ENCODE data around the gene ST6GALNAC3.

ST6GALNAC3 gene

DNA sequence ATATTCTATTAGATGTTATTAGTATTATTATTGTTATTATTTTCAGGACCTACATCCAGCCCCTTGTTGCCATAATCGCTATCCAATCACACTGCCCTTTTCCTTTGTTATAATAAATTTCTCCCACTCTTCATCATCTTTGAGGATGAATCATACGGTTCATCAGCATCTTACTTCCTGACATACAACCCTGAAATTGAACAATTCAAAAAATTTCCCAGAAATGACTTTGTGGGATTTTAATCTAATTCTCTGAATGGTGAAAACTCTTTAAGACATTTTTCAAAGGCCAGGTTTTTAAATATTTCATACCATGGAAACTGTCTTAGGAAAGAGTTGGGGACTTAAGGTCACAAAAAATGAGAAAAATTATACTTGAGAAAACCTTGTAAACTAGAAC is 353.5 kb downstream of the ST6GALNAC3 start:
- DNase-seq (ENCODE audit: low read depth in 2 of 2) = no peak

- DNase-seq (ENCODE audit: low read depth in 2 of 2) = no peak
Observed at GRCh38 chr1:76430531-76430930, 356.0 kb downstream of the ST6GALNAC3 start.

DNA sequence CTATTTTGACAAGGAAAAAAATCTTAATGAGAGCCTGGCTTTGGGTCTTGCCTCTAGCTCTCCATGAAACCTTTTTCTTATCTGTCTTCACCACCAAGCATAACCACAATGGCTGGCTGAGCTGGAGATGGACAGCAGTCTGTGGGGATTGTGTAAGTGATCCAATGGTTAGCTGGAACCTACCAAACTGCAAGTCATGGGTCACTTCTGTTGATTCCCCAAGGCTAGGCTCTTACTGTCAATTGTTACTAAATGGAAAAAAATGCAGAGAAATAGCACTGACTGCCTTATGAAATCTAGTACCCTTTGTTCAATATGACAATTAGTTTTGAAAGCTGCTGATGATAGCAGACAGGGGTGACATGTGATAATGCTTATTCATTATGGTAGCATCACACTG is 359.0 kb downstream of the ST6GALNAC3 start:
- DNase-seq (ENCODE audit: low read depth in 2 of 2) = no peak

GRCh38 chr1:76443217-76443616 is 368.7 kb downstream of the ST6GALNAC3 start:
- DNase-seq (ENCODE audit: low read depth in 2 of 2) = no peak

DNA sequence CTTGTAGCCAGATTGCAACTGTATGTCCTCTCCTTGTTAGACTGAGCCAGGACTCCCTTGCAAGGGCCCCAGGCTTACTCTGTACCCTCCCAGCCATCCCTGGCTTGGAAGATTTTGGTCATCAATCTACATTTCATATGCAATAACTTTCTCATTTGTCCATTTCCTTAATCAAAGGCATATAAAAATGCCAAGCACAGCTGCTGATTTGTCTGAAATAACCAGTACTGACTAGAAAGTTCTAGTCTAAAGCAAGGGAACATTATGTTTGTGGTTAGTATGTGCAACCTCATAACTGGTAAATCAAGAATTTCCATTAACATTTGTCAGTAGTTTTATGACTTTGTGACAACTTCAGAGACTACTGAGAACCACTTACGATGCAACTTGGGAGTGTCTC is 370.2 kb downstream of the ST6GALNAC3 start:
- no peak for DNase-seq (ENCODE audit: low read depth in 2 of 2)

GRCh38 chr1:76450229-76450628 is 375.7 kb downstream of the ST6GALNAC3 start:
- DNase-seq (ENCODE audit: low read depth in 2 of 2) = no peak

GRCh38 chr1:76463278-76463677 is 388.7 kb downstream of the ST6GALNAC3 start:
- no peak for DNase-seq (ENCODE audit: low read depth in 2 of 2)

DNA sequence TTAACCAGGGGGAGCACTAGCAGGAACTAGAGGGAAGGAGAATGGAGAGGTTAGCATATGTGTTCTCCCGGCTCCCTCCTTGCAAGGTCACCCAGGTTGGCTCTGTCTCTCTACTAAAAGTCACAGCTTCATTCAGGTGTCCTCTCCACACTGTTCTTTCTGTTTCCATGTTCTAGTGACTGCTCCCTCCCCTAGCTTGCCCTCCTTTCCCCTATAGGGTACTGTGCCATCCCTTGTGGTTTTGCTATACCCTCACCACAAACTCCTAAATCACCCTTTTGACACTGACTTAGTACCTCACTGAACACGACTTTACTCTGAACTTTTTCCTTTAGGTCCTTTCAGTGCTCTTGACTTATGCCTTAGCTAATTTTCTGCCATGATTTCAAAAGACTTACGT is 389.3 kb downstream of the ST6GALNAC3 start:
- DNase-seq (ENCODE audit: low read depth in 2 of 2) = no peak

DNA sequence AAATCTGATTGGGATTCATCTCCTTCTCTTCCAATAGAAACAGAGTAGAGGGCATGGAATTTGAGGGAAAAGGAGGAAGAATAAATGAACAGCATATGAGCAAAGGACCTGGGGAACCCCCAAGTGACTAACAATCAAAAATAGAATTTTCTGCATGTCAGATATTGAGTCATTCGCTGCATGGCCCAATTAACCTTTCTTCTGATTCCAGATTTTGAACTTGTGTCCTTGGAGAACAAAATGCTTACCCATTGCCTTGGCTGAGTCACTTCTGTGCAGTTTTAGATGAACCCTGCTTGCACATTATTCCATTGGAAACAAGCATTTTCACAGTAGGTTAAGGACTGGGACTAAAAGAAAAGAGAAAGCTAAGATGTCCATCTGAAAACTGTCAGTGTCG is 390.5 kb downstream of the ST6GALNAC3 start:
- no peak for DNase-seq (ENCODE audit: low read depth in 2 of 2)

DNA sequence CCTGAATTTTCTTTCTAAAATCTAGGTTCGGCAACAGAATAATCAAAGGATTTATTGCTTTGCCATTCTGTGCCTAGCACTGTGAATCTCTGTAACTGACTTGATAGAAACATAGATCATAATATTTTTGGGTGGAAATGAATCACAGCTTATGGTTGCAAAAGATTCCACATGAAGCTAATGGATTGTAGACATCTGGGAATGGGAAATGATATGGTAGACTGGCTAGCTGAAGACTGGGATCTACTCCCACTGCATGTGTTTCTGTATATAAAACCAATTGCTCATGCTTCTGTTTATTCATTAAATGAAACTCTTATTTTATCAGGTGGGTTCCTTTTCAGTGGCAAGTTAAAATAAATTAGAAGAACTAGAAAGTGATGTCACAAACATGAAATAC is 395.6 kb downstream of the ST6GALNAC3 start:
- DNase-seq (ENCODE audit: low read depth in 2 of 2) = no peak

- DNase-seq (ENCODE audit: low read depth in 2 of 2) = no peak
Observed at GRCh38 chr1:76471536-76471935, 397.0 kb downstream of the ST6GALNAC3 start.

DNA sequence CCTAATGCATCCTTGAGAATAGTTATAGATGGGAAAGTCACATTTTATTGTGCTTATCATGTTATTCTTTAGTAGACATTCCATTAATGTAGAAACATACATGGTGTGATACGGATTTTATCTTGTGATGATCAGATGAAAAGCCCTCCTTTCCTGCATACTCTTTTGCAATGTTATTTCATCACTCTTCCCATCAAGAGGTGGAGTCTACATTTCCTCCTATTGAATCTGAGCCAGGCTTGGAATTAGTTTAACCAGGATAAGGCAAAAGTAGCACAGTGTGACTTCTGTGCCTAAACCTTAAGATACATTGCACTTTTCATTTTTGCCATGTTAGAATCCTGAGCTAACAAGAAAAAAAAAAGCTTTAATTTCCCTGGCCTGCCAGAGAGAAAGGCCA is 399.0 kb downstream of the ST6GALNAC3 start:
- DNase-seq (ENCODE audit: low read depth in 2 of 2) = no peak

- DNase-seq (ENCODE audit: low read depth in 2 of 2) = no peak
Observed at GRCh38 chr1:76474922-76475321, 400.4 kb downstream of the ST6GALNAC3 start.

DNA sequence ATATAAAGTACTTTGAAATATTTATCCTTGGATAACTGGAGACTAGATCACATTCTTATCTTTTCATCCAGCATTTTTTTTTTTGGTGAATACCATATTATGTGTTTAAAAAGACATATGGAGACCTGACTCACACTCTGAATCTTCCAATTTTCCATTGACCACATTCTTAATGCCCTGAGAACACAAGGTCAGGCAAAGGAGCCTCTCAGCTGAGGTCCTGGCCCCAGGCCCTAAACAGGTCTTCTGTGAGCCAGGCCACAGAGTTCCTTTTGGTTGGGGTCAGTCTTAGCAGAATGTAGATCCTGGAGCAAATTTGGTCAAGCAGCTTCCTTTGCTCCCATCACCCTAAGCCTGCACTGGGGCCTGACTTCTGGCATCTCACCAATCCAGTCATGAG is 402.6 kb downstream of the ST6GALNAC3 start:
- DNase-seq (ENCODE audit: low read depth in 2 of 2) = no peak

DNA sequence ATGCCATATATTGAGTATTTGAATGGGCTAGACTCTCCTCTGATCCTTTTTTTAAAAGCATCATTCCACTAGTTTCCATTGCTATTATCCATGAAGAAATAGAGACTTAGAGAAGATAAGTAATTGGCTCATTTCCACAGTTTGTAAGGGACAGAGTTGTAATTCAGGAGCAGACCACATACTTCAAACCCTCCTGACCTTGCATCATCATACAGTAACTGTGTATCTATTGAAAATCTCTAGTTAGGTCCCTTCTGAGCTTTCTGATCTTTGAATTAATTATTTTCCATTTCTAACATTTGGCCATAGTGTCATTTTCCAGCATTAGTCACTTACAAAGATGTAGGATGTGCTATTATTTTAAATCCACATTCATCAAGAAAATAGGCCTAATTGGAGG is 406.3 kb downstream of the ST6GALNAC3 start:
- DNase-seq (ENCODE audit: low read depth in 2 of 2) = no peak

GRCh38 chr1:76481672-76482071 is 407.1 kb downstream of the ST6GALNAC3 start:
- DNase-seq (ENCODE audit: low read depth in 2 of 2) = no peak

DNA sequence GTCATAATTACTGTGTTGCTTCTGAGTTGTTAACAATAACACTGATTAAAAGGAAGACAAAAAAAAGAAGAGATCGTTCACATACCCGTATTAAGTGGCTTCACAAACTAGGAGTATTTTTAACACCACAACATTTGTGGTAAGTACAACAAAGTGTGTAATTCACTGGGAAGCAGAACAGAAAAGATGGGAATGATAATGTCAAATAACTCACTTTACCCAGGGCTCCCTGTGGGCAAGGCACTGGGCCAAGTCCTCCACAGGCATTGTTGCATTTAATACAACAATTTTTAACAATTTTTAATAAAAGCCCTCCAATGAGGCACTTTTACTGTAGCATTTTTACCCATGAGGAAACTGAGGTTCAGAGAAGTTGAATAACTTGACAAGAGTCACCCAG is 407.7 kb downstream of the ST6GALNAC3 start:
- no peak for DNase-seq (ENCODE audit: low read depth in 2 of 2)

GRCh38 chr1:76491737-76492136 is 417.2 kb downstream of the ST6GALNAC3 start:
- DNase-seq (ENCODE audit: low read depth in 2 of 2) = no peak

- no peak for DNase-seq (ENCODE audit: low read depth in 2 of 2)
Observed at GRCh38 chr1:76492752-76493430, 418.3 kb downstream of the ST6GALNAC3 start.

- no peak for DNase-seq (ENCODE audit: low read depth in 2 of 2)
Observed at GRCh38 chr1:76494807-76495206, 420.3 kb downstream of the ST6GALNAC3 start.

DNA sequence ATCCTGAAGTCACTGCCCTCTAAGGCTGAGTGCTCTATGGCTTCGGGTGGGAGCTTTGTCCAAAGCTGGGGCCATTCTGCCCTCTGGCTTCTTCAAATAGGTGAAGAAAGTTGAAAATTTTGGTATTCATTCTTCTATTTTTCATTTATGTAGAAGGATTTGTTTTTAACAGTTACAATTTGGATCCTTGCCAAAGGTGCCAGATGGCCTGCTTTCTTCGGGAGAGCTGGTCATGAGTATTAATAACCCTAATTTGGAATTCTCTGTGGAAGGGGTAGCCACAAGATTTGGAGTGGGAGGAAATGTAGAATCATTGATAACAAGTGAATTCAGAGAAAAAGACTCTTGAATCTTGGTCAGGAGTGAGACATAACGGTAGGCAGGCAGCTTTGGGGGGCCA is 422.3 kb downstream of the ST6GALNAC3 start:
- DNase-seq (ENCODE audit: low read depth in 2 of 2) = no peak

DNA sequence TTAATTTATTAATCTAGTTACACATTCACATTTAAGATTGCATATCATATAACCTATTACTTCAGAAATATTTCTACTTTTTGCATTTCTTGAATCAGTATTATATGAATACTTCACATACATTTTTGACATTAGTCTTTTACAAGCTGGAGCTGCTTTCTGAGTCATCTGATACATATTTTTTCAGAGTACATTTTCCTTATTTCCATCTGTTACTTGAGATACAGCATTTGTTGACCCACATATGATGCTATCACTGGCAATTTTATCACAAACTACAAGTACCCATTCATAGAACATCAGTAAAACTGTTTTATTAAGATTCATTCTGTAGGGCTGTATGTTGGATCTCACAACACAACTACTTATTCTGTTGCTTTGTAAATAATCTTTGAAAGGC is 425.6 kb downstream of the ST6GALNAC3 start:
- no peak for DNase-seq (ENCODE audit: low read depth in 2 of 2)

GRCh38 chr1:76501136-76501535 is 426.6 kb downstream of the ST6GALNAC3 start:
- DNase-seq (ENCODE audit: low read depth in 2 of 2) = no peak

DNA sequence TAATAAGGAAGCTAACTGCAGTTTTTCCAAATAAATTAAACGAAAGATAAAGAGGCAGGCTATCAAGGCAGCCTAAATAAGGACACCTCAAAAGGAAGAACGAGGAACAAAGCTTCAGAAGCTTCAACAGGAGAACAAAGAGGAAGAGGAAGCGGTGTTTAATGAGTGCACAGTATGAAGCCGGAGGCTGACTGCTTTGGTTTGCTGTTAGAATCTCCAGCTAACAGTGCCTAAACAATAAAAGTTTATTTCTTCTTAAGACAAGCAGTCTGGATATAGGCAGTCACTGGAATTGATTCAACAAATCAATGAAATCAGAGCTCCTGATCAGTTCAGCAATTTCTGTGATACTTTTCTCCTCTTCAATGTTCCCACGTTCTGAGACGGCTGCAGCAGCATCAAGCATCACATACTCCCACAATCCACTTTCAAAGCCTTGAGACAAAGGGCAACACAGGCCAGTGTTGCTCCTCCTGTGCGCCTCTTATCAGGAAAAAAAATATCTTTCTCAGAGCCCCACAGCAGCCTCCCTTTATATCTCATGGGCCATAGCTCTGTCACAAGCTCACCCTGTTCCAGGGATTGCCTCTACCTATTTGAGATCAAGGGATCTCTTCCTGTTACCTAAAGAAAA is 427.2 kb downstream of the ST6GALNAC3 start:
- no peak for DNase-seq (ENCODE audit: low read depth in 2 of 2)

All from stimulated activated CD4-positive, alpha-beta T cell treated with anti-CD3 and anti-CD28 coated beads, Interleukin-1b, Interleukin-23, amount 100 ng/mL, for 4 hours (primary cell).